HG03520 (cell line): ENCODE results near the gene KIF5B.
"Not testable (repeated sequence)": the region's sequence is repeated elsewhere in the genome, so short reads cannot be mapped to it uniquely, and the experiment has no call there.

Source experiments
- ATAC-seq: cut with Tn5 transposase; IDR thresholded peaks from one replicate; pipeline ENCODE4 v1.9.1; 2021; ENCODE audit warnings: mild to moderate bottlenecking, moderate library complexity; ENCODE audit not compliant: unreplicated experiment

The KIF5B gene

DNA sequence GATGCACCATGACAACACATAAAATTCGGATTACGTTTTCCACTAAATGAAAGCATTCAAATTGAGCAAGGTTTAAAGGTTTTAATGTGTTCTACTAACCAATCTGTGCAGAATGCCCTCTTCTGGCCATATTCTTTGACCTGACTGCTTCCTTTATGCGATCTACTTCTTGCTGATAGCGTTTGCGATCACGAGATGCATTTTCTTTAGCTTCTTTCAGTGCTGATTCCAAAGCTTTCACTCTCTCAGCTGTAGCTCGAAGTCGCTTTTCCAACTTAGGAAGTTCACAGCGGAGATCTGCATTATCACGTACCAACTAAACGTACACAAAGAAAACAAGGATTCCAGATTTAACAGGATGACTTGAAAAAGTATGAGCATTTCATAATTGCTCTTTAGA, 39.2 kb downstream of the KIF5B start:
- no peak for ATAC-seq

DNA sequence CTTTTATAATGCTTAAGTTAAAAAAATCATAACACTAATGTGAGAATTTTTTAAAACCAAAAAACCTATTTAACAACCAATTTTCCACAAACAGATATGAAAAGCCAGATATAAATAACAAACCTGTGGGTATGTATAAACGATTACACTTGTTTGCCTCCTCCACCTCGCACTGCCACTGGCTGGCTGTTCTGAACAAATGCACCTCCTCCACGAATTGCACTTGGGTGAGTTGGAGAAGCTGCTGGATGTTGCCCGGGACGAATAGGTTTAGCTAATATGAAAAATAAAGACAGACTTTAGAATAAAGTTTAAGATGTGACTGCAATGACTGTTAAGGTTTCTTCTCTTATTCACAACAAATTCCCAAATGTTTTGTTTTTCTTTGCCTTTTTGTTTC, 40.8 kb downstream of the KIF5B start:
- no peak for ATAC-seq

DNA sequence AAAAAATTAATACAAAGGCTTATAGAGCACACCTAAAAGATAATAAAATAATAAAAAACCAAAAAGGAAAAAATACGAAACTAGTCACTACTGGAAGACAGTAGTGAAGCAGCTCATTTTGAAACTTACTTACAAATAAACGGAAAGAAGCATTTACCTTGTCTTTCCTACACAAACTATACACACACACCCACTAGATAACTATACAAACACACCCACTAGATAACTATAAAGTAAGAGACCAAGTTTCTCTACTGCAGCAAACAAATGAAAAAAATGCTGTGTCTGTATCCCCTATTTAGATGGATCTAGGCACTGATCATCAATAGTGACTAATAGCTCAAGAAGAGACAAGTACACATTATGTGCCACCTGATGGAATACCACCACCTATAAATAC, 49.2 kb downstream of the KIF5B start:
- no peak for ATAC-seq

DNA sequence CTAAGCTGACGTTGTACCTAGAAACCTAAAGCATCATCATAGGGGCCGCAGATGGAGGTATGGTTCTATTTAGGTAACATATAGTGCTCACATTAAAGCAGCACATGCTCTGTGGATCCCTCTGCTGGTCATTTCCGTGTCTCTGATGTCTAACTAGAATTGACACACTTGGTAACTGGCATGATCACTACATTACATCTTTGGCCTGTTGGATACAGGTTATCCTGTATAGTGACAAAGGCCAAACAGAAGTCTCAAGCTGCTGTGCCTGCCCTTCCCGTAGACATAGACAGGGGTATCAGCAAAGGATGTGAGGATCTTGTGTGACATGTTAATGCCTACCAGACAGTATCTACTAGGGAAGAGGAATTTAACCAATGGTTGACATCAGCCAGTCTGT, 51.2 kb downstream of the KIF5B start:
- no peak for ATAC-seq

GRCh38 chr10:32004161-32004591, 52.0 kb downstream of the KIF5B start:
- ATAC-seq, result no peak

GRCh38 chr10:32002531-32002930, 53.7 kb downstream of the KIF5B start:
- ATAC-seq, result no peak

DNA sequence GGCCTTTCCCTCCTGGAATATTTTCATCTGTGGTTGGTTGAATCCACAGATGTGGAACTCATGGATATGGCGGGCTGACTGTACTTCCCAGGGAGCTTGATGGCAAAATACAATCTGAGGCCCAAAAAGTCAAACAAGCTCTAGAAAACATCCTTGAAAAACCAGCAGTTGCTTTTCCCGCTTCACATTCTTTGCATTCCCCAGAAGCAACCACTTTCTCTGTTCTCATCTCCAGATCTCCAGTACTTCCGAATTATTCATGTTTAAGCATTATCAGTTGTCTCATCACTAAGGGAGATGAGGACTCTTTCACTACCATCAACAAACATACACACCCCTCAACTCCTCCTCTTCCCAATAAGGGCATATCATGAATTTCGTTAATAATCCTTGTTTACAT, 55.3 kb downstream of the KIF5B start:
- no peak for ATAC-seq

GRCh38 chr10:31999836-32000235, 56.4 kb downstream of the KIF5B start:
- ATAC-seq, result no peak

DNA sequence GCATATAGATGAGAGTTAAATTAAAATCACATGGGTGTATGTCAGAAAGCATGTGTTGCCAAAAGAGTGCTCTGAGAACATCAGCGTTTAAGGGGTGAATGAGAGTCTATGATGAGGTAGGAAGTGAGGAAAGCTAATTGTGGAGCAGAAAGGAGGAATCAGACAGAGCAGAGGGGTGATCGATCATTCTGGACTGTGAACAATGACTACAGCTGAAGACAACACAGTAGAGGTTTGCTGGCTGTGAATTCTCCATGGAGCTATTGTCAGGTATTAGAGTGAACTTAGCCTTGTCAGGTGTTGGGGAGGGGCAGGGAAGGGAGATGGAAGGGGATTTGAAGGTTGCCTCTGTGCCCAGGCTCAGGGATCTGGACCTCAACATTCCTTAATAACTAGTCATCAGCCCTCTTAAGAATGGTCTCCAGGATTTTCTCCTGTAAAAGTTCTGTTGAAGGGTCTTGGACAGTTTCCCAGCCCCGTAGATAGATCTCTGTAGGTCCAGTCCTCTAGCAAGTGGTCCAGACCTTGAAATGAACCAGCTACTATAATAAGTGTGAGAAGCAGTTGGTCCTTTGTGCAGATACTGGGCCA, 57.1 kb downstream of the KIF5B start:
- ATAC-seq, result no peak

GRCh38 chr10:31994926-31995325, 61.3 kb downstream of the KIF5B start:
- no peak for ATAC-seq

GRCh38 chr10:31990937-31991336, 65.3 kb downstream of the KIF5B start:
- ATAC-seq, result no peak

GRCh38 chr10:31987786-31988185, 68.4 kb downstream of the KIF5B start:
- ATAC-seq, result not testable (repeated sequence)

GRCh38 chr10:31982111-31982510, 74.1 kb downstream of the KIF5B start:
- ATAC-seq, result no peak

- no peak for ATAC-seq
These were observed 75.8 kb downstream of the KIF5B start for GRCh38 chr10:31980471-31980870.

DNA sequence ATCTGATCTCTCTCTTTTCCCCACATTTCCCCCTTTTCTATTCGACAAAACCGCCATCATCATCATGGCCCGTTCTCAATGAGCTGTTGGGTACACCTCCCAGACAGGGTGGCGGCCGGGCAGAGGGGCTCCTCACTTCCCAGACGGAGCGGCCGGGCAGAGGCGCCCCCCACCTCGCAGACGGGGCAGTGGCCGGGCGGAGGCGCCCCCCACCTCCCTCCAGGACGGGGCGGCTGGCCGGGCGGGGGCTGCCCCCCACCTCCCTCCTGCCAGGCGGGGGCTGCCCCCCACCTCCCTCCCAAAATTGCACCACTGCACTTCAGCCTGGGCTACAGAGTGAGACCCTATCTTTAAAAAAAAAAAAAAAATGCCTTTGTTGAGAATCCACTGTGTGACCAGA, 77.2 kb downstream of the KIF5B start:
- ATAC-seq, result not testable (repeated sequence)

DNA sequence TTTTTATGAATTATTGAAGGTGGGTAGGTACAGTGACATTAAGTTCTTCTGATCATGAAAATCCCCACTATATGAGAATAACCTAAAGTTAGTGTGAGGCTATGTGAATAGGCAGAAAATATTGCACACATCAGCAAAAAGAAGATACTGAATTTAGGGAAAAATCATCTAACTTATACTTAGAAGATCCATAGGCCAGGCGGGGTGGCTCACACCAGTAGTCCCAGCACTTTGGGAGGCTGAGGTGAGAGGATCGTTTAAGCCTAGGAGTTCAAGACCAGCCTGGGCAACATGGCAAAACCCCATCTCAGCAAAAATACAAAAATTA, 78.1 kb downstream of the KIF5B start:
- no peak for ATAC-seq

DNA sequence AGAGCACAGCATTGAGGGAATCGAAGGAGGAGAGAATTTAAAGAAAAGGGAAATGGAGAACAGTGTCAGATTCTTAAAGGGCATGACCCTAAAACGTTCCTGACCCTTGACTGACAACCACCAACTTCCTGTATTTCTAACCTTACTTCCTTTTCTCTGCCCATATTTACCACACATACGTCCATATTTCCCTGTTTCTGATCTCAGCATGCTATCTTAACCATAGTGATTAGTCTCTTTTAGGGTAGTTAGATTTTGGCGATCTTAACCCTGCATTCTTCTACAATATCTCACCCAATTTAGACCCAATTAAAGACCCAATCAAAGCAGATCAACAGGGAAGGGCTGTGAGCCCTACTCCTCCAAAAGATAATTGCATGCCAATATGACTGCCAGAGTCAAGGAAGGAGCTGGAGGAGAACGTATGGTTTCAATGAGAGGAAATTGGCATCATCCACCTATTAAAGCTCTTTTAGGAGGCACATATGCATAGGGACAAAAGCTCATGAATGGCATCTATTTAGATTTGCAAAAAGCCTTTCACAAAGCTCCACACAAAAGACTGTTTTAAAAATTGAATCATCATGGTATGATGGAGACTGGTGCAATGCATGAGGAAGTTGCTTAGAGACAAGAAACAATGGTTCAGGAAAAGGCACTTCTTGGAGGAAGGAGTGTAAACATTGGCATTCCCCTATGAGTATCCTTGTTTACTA, 78.6 kb downstream of the KIF5B start:
- no peak for ATAC-seq

DNA sequence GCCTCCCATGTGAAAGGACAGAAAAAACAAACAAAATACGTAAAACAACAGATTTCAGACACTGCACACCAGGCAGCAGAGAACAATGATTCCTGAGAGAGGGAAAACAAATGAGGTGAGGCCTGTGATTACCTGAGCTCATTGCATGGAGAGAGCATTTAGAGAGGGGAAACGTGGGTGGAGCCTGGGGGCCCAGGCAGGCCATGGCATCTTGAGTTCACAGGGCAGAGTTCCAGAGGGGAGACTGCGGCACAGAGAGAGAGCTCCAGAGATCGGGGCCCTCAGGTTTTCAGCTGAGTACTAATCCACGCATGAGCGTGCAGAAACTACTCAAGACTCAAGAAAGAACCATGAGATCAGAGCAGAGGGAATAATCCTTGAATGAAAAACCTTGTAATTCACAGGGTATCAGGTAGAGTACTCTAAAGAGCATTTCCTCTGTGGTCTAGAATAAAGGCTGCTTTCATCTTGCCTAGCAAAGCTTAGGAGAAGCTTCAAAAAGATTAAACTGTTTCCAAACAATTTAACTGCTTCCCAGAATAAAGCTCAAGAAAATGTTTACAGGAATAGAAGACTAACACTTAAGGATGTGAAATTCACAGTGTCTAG, 81.0 kb downstream of the KIF5B start:
- ATAC-seq, result no peak

DNA sequence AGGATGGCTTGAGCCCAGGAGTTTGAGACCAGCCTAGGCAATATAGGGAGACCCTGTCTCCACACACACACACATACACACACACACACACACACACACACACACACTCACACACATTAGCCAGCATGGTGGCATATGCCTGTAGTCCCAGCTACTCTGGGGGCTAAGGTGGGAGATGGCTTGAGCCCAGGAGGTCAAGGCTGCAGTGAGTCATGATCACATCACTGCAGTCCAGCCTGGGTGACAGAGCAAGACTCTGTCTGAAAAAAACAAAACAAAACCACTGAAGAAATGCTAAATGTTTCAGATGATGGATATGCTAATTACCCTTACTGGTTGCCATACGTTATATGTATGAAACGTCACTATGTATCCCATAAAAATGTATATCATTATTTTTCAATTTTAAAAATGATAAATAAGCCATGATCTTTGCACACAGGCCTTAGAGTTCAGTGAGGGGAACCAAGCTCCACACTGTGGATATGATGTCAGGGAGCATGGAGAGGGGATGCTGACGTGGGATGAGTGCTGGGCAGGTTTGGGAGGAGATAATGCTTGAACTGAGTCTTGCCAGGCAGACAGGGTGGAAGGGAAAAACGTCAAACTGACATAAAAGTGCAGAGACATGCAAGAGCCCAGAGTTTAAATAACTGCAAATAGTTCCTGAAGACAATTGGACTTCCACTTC, 81.6 kb downstream of the KIF5B start:
- ATAC-seq, result no peak

GRCh38 chr10:31972519-31973041, 83.6 kb downstream of the KIF5B start:
- ATAC-seq, result no peak

DNA sequence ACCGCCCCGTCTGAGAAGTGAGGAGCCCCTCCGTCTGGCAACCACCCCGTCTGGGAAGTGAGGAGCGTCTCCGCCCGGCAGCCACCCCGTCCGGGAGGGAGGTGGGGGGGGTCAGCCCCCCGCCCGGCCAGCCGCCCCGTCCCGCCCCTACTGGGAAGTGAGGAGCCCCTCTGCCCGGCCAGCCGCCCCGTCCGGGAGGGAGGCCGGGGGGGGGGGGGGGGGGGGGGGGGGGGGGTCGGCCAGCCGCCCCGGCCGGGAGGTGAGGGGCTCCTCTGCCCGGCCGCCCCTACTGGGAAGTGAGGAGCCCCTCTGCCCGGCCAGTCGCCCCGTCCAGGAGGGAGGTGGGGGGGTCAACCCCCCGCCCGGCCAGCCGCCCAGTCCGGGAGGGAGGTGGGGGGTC, 86.4 kb downstream of the KIF5B start:
- ATAC-seq, result not testable (repeated sequence)

GRCh38 chr10:31963589-31963980, 92.6 kb downstream of the KIF5B start:
- no peak for ATAC-seq
